Neural cell (in vitro differentiated cells): ENCODE data around the gene IGFL4.

Source experiments
- EZH2 ChIP-seq: fragments of 200-600, 300-800 bp; shearing (Covaris generic), sonication (generic); IDR thresholded peaks from 2 replicates; pipeline ENCODE4 v1.6.1; 2014; ENCODE audit warnings: antibody characterized with exemption, low read length, borderline replicate concordance, mild to moderate bottlenecking; ENCODE audit not compliant: insufficient read depth, poor library complexity, severe bottlenecking
- SMC3 ChIP-seq: fragments of 450-650 bp; conservative IDR thresholded peaks from 2 replicates; pipeline ENCODE4 v1.6.1; 2014; ENCODE audit warnings: antibody characterized with exemption, mild to moderate bottlenecking, moderate library complexity; ENCODE audit not compliant: poor library complexity
- TF ChIP-seq, protein P1 (sequence below): fragments of 450-650 bp; IDR thresholded peaks from 2 replicates; pipeline ENCODE4 v1.5.1; 2014; ENCODE audit warnings: antibody characterized with exemption, mild to moderate bottlenecking, moderate library complexity; ENCODE audit not compliant: poor library complexity, severe bottlenecking
- TF ChIP-seq, protein P2 (sequence below): IDR thresholded peaks from 2 replicates; pipeline ENCODE4 v1.6.1; 2012; ENCODE audit warnings: borderline replicate concordance

DNA sequence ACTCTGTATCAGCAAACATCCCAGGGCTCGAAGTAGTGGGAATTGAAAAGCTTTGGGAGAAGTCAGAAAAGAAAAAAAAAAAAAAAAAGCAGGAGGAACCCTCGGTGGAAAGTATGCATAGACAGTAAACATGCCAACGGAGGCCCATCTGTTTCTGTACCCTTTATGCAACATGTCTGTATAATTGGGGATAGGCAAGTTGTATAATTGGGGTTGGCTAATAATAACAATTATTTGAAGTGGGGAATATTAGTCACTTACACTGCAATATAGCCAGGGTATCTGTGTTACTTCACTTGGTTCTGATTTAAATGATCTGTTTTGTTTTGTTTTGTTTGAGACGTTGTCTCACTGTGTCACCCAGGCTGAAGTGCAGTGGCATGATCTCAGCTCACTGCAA, 12.1 kb upstream of the IGFL4 start:
- TF ChIP-seq, protein P1, sequence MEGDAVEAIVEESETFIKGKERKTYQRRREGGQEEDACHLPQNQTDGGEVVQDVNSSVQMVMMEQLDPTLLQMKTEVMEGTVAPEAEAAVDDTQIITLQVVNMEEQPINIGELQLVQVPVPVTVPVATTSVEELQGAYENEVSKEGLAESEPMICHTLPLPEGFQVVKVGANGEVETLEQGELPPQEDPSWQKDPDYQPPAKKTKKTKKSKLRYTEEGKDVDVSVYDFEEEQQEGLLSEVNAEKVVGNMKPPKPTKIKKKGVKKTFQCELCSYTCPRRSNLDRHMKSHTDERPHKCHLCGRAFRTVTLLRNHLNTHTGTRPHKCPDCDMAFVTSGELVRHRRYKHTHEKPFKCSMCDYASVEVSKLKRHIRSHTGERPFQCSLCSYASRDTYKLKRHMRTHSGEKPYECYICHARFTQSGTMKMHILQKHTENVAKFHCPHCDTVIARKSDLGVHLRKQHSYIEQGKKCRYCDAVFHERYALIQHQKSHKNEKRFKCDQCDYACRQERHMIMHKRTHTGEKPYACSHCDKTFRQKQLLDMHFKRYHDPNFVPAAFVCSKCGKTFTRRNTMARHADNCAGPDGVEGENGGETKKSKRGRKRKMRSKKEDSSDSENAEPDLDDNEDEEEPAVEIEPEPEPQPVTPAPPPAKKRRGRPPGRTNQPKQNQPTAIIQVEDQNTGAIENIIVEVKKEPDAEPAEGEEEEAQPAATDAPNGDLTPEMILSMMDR: no peak
- TF ChIP-seq EZH2 (no peak), SMC3 (no peak)
- TF ChIP-seq, protein P2, sequence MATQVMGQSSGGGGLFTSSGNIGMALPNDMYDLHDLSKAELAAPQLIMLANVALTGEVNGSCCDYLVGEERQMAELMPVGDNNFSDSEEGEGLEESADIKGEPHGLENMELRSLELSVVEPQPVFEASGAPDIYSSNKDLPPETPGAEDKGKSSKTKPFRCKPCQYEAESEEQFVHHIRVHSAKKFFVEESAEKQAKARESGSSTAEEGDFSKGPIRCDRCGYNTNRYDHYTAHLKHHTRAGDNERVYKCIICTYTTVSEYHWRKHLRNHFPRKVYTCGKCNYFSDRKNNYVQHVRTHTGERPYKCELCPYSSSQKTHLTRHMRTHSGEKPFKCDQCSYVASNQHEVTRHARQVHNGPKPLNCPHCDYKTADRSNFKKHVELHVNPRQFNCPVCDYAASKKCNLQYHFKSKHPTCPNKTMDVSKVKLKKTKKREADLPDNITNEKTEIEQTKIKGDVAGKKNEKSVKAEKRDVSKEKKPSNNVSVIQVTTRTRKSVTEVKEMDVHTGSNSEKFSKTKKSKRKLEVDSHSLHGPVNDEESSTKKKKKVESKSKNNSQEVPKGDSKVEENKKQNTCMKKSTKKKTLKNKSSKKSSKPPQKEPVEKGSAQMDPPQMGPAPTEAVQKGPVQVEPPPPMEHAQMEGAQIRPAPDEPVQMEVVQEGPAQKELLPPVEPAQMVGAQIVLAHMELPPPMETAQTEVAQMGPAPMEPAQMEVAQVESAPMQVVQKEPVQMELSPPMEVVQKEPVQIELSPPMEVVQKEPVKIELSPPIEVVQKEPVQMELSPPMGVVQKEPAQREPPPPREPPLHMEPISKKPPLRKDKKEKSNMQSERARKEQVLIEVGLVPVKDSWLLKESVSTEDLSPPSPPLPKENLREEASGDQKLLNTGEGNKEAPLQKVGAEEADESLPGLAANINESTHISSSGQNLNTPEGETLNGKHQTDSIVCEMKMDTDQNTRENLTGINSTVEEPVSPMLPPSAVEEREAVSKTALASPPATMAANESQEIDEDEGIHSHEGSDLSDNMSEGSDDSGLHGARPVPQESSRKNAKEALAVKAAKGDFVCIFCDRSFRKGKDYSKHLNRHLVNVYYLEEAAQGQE: no peak
